Smooth muscle cell (in vitro differentiated cells): ENCODE measurements around the gene ECM2. TPM values are rescaled to one million over a fixed set of nuclear protein-coding genes. Genes with fewer than 3 reads are reported as not detected.

Experiments used
- DNase-seq: peaks from one replicate; lab custom pipeline; 2025; ENCODE audit not compliant: unreplicated experiment; lab: John Stamatoyannopoulos, UW
- H2AFZ ChIP-seq: fragments of 200-600 bp; sonication (generic); 2 replicates; pipeline ENCODE4 v1.6.0; 2016; ENCODE audit warnings: antibody characterized with exemption, low read depth, mild to moderate bottlenecking
- H3F3A ChIP-seq: fragments of 200-600 bp; sonication (generic); 2 replicates; pipeline ENCODE4 v1.6.0; 2017; ENCODE audit warnings: antibody characterized with exemption, low read depth
- H3K27ac ChIP-seq: fragments of 200-600 bp; sonication (generic); 2 replicates; pipeline ENCODE4 v1.5.1; 2016; ENCODE audit warnings: low read depth, mild to moderate bottlenecking
- H3K27me3 ChIP-seq: fragments of 200-600 bp; sonication (generic); 2 replicates; pipeline ENCODE4 v1.6.1; 2016; ENCODE audit warnings: low read depth, mild to moderate bottlenecking
- H3K36me3 ChIP-seq: fragments of 200-600 bp; sonication (generic); 2 replicates; pipeline ENCODE4 v1.5.1; 2016; ENCODE audit warnings: low read depth
- H3K4me1 ChIP-seq: fragments of 200-600 bp; sonication (generic); 2 replicates; pipeline ENCODE4 v1.5.1; 2016; ENCODE audit warnings: low read depth
- H3K4me2 ChIP-seq: fragments of 200-600 bp; sonication (generic); 2 replicates; pipeline ENCODE4 v1.6.0; 2016; ENCODE audit warnings: mild to moderate bottlenecking
- H3K4me3 ChIP-seq: fragments of 200-600 bp; sonication (generic); 2 replicates; pipeline ENCODE4 v1.5.1; 2016; ENCODE audit warnings: mild to moderate bottlenecking
- H3K79me2 ChIP-seq: fragments of 200-600 bp; sonication (generic); 2 replicates; pipeline ENCODE4 v1.6.0; 2016; ENCODE audit warnings: low read depth, mild to moderate bottlenecking
- H3K9ac ChIP-seq: fragments of 200-600 bp; sonication (generic); 2 replicates; pipeline ENCODE4 v1.6.0; 2016; ENCODE audit warnings: low read depth
- H3K9me3 ChIP-seq: fragments of 200-600 bp; sonication (generic); replicated peaks from 2 replicates; pipeline ENCODE4 v1.5.1; 2016; ENCODE audit warnings: low read depth
- H4K20me1 ChIP-seq: fragments of 200-600 bp; sonication (generic); 2 replicates; pipeline ENCODE4 v1.6.0; 2016; ENCODE audit warnings: low read depth
- CTCF ChIP-seq: fragments of 200-600 bp; sonication (generic); IDR thresholded peaks from 2 replicates; pipeline ENCODE4 v1.5.1; 2017; ENCODE audit warnings: borderline replicate concordance, mild to moderate bottlenecking, antibody characterized with exemption; ENCODE audit not compliant: insufficient read depth, poor library complexity, severe bottlenecking
- WGBS: methylation state at CpG from one replicate; pipeline ENCODE4 v1.1.7; 2016; ENCODE audit warnings: low lambda C conversion rate; 5-methylcytosine and 5-hydroxymethylcytosine counted together
- polyA plus RNA-seq: library from polyadenylated mRNA; unstranded; fragments of >200 nt; fragmentation: Nextera tagmentation; extraction: Ambion mirVana; gene quantifications from 2 replicates; pipeline ENCODE4 v1.2.1, GENCODE V29; 2016
- total RNA-seq: library from RNA; depleted of rRNA; stranded (reverse); fragments of >200 nt; gene quantifications from 2 replicates; pipeline ENCODE4 v1.2.3, GENCODE V29; 2014

Gene ECM2
- total and polyA plus RNA-seq, 2 experiments from 2014 or later: 0.27 to 0.37 TPM

- no peaks in the 10 kb centered on the region for H3K79me2 ChIP-seq
- H3K27me3 ChIP-seq: no peaks in the 10 kb centered on the region
- H3K27ac ChIP-seq: peak overlapping the region; percentile 71
- H3K4me1 ChIP-seq: peaks cover 21% of the 10 kb centered on the region
- H3K4me3 ChIP-seq: no peak overlapping the region
- H3K4me2 ChIP-seq: peak overlapping the region; percentile 8
- no peak overlapping the region for H3K9ac ChIP-seq
- no peaks in the 10 kb centered on the region for H4K20me1 ChIP-seq
- TF ChIP-seq CTCF: no peak
- peak overlapping the region; percentile 21 for H2AFZ ChIP-seq
- DNase-seq: no peak
- WGBS: 16% methylated on average over 3 of the region's 3 CpGs
- H3K36me3 ChIP-seq: no peaks in the 10 kb centered on the region
- peaks cover 16% of the 10 kb centered on the region for H3F3A ChIP-seq
- no peaks in the 10 kb centered on the region for H3K9me3 ChIP-seq
Observed at GRCh38 chr9:92492781-92493401, 42.9 kb downstream of the ECM2 start.

DNA sequence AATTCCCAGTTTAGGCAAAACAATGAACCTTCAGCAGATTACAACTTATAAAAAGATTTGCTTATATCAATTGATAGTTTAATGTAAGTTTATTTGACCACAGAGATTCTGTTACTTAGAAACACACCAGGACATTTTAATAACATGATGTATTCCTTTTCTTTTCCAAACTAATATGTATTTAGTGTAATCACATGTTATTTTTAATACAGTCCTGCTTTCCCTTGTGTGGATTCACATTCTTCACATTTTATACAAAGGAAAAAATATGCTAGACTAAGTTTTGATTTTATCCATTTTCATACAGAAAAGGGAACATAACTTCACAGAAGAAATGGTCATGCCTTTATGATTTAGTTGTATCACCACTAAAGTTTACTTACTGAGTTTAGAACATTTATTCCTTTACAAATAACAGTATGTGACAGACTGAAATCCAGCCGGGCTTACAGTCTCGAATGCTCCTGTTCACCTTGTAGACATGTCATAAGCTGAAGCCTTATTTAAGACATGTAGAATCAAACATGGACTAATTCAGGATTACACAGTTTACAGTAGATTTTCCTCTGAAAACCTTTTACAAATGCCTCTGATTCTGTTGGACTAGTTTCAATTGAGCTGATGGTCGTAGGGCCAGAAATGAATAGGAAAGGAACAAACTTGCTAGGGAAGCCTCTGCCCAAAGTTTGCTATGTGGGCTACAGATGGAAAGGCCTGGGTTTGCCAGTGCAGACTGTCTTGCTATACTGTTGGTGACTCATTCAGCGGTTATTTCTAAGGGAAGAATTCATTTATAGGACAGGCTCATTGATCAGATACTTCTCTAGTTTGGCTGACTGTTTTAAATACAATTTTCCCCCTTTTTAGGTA lies 46.9 kb downstream of the ECM2 start:
- no peak overlapping the region for H3K9ac ChIP-seq
- no peak for TF ChIP-seq CTCF
- H3K36me3 ChIP-seq: no peaks in the 10 kb centered on the region
- WGBS: 52% methylated on average over 4 of the region's 4 CpGs
- no peak for DNase-seq
- no peaks in the 10 kb centered on the region for H3K9me3 ChIP-seq
- H3K4me2 ChIP-seq: peak overlapping the region; percentile 10
- no peaks in the 10 kb centered on the region for H3K79me2 ChIP-seq
- peaks cover 17% of the 10 kb centered on the region for H3K4me1 ChIP-seq
- peaks cover 14% of the 10 kb centered on the region for H3F3A ChIP-seq
- no peak overlapping the region for H2AFZ ChIP-seq
- H3K27ac ChIP-seq: peak overlapping the region; percentile 55
- H3K4me3 ChIP-seq: no peak overlapping the region
- no peaks in the 10 kb centered on the region for H4K20me1 ChIP-seq
- H3K27me3 ChIP-seq: no peaks in the 10 kb centered on the region

- Histone ChIP-seq H3F3A (peaks cover 5% of the 10 kb centered on the region), H3K9ac (no peak overlapping the region), H3K27ac (no peak overlapping the region), H2AFZ (no peak overlapping the region), H3K79me2 (no peaks in the 10 kb centered on the region), H3K4me1 (peaks cover 2% of the 10 kb centered on the region), H3K4me3 (no peak overlapping the region), H4K20me1 (no peaks in the 10 kb centered on the region), H3K27me3 (no peaks in the 10 kb centered on the region), H3K36me3 (no peaks in the 10 kb centered on the region), H3K9me3 (no peaks in the 10 kb centered on the region), H3K4me2 (no peak overlapping the region)
- DNase-seq: no peak
- TF ChIP-seq CTCF: no peak
- WGBS: 93% methylated on average over 3 of the region's 3 CpGs
Observed at GRCh38 chr9:92486371-92486770, 49.4 kb downstream of the ECM2 start.
